A549 (cell line): ENCODE measurements around the gene LAMTOR4. TPM values are rescaled to one million over a fixed set of nuclear protein-coding genes. Genes with fewer than 3 reads are reported as not detected.
A peak's percentile ranks its signal among the peaks of the same experiment; 100 is the strongest.
"Not testable (repeated sequence)": the region's sequence is repeated elsewhere in the genome, so short reads cannot be mapped to it uniquely, and the experiment has no call there.

Experiments
- ATAC-seq, 2 experiments: fragments of 200-7000 bp in 1 of 2; fragments of >200 bp in 1 of 2; cut with Nextera tagmentation in 1 of 2; cut with Tn5 transposase in 1 of 2; 3 replicates each; pipeline versions ENCODE4 v1.8.0 to v1.9.1; 2018 to 2020; ENCODE audit warnings: mild to moderate bottlenecking in 1 of 2, moderate library complexity in 1 of 2
- CTCF ChIA-PET: fragments of 300-600 bp; sonication (Branson Sonifier 250); formaldehyde crosslinking; extraction: SDS; loops from one replicate; lab custom pipeline; 2021; ENCODE audit warnings: antibody characterized with exemption, inconsistent platforms; lab: Yijun Ruan, JAX
- POLR2A ChIA-PET: fragments of 350-600 bp; formaldehyde crosslinking; extraction: SDS; loops from one replicate; lab custom pipeline; 2021; ENCODE audit warnings: antibody characterized with exemption, inconsistent platforms; lab: Yijun Ruan, JAX
- DNase-seq, 2 experiments: peaks; one replicate each; pipeline versions ENCODE4 v3.0.0 to v3.0.0-alpha.2; 2011 to 2016; ENCODE audit warnings: low read depth in 1 of 2, low spot score in 1 of 2
- FAIRE-seq: peaks from 2 replicates; lab custom pipeline; 2011; peaks lifted over from hg19 to GRCh38; lab: Jason Lieb, UNC
- H3K27ac ChIP-seq, 2 experiments: fragments of >200 bp; sonication (Bioruptor Twin); formaldehyde crosslinking; 3 replicates each; pipeline ENCODE4 v1.5.1; 2016 to 2017
- H3K4me1 ChIP-seq: fragments of >200 bp; sonication (Bioruptor Twin); formaldehyde crosslinking; 3 replicates; pipeline ENCODE4 v1.6.1; 2016
- H3K4me2 ChIP-seq: fragments of >200 bp; sonication (Bioruptor Twin); formaldehyde crosslinking; 3 replicates; pipeline ENCODE4 v1.6.1; 2016
- H3K4me3 ChIP-seq: fragments of >200 bp; sonication (Bioruptor Twin); formaldehyde crosslinking; 3 replicates; pipeline ENCODE4 v1.5.1; 2016
- H3K9me3 ChIP-seq: fragments of >200 bp; sonication (Bioruptor Twin); formaldehyde crosslinking; 3 replicates; pipeline ENCODE4 v1.6.1; 2016
- EHMT2 ChIP-seq: fragments of 200-600 bp; sonication (generic); IDR thresholded peaks from 2 replicates; pipeline ENCODE4 v1.6.1; 2016; ENCODE audit warnings: antibody characterized with exemption, low read depth, mild to moderate bottlenecking, moderate library complexity
- FOXS1 ChIP-seq: fragments of 250-450 bp; sonication (Bioruptor Pico); IDR thresholded peaks from 2 replicates; pipeline ENCODE4 v1.5.0; 2020; ENCODE audit warnings: mild to moderate bottlenecking, moderate library complexity
- NPAS2 ChIP-seq: fragments of 250-450 bp; sonication (Bioruptor Pico); IDR thresholded peaks from 2 replicates; pipeline ENCODE4 v1.8.0; 2022; ENCODE audit warnings: mild to moderate bottlenecking, moderate library complexity, borderline replicate concordance
- NR3C1 ChIP-seq: fragments of >200 bp; sonication (Bioruptor Twin); formaldehyde crosslinking; IDR thresholded peaks from 3 replicates; pipeline ENCODE4 v1.6.1; 2017
- RARB ChIP-seq: fragments of 250-450 bp; sonication (Bioruptor Pico); IDR thresholded peaks from 2 replicates; pipeline ENCODE4 v1.8.0; 2021; ENCODE audit warnings: mild to moderate bottlenecking, moderate library complexity
- RNF2 ChIP-seq: fragments of 200-600 bp; sonication (generic); IDR thresholded peaks from 2 replicates; pipeline ENCODE4 v1.6.1; 2016; ENCODE audit warnings: low read depth, mild to moderate bottlenecking, antibody characterized with exemption, moderate library complexity, borderline replicate concordance
- SREBF2 ChIP-seq: fragments of 450-650 bp; IDR thresholded peaks from 2 replicates; pipeline ENCODE4 v1.6.1; 2014; ENCODE audit warnings: mild to moderate bottlenecking, moderate library complexity
- USF2 ChIP-seq: fragments of 450-650 bp; IDR thresholded peaks from 2 replicates; pipeline ENCODE4 v1.6.1; 2014; ENCODE audit warnings: antibody characterized with exemption
- ZFP36 ChIP-seq: fragments of 450-650 bp; IDR thresholded peaks from 2 replicates; pipeline ENCODE4 v1.6.1; 2014; ENCODE audit warnings: borderline replicate concordance; ENCODE audit not compliant: partially characterized antibody
- WGBS: methylation state at CpG from one replicate; pipeline ENCODE4 v1.1.6; 2017; ENCODE audit errors: missing lambda C conversion rate; 5-methylcytosine and 5-hydroxymethylcytosine counted together
- polyA plus RNA-seq, 4 experiments: library from polyadenylated mRNA; depleted of rRNA in 3 of 4; stranded (reverse); fragments of >200 nt; fragmentation: RNase III in 1 of 4; extraction: RNeasy Plus Mini Kit Qiagen cat#74134 plus additional on column Dnase treatment in 1 of 4; gene quantifications; 2 replicates in 3 of 4; 3 replicates in 1 of 4; pipeline ENCODE4 v1.2.3, GENCODE V29; 2011 to 2017
- TF ChIP-seq, protein P1 (sequence below): IDR thresholded peaks from 2 replicates; pipeline ENCODE4 v1.6.1; 2012
- TF ChIP-seq, protein P2 (sequence below): IDR thresholded peaks from 2 replicates; pipeline ENCODE4 v1.6.1; 2012

Gene LAMTOR4
- polyA plus RNA-seq, 2 of the 4 experiments (the other 2 are of a cell fraction): 123 to 177 TPM

DNA sequence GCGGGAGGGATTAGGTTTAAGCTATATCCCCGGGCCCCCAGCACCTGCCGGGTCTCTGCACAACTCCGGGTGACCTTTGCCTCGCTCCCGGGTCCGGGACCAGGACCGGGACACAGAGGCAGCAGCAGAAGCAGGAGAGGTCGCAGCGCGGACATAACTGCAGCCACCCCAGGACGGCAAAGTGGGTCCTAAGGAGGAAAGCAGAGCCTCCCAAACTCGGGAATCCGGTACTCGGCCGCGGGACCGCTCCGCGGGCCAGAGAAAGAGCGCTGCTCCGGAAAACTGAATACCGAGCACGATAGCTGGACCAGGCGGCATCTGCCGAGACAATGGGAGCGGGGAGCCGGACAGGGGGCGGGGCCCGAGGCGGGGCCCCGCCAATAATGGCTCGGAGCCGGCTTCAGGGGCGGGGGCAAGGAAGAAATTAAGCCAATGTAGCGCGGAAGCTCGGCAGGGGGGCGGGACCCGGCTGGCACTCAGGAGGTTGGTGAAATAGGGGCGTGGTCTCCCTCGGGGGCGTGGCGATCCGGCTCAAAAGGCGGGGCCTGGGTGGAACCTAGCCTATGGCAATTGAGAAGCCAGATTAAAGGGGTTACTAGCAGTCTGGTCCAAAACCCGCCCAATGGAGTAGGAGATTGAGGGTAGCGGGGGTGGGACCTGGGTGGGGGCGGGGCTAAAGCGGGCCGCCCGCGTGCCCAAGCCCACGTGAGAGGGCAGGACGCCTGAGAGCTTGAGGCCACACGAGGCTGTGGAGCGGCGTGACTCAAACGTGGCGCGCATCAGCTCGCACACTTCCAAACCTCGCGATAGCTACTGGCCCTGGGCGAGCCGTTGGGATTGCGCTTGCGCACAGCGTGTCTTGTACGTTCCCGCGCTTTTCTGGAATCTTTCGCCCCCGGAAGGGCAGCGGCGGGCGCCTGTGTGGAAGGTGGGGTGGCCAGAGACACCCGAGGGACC is 28.6 kb downstream of the LAMTOR4 start, which contains the start of the genes GPC2 and STAG3 (continued):
- TF ChIP-seq NPAS2: peak; percentile 45; the same call in 1 of the 2 replicates
- no peak for TF ChIP-seq RARB
- TF ChIP-seq USF2: peak; percentile 75
- TF ChIP-seq EHMT2: no peak
- TF ChIP-seq, protein P1, sequence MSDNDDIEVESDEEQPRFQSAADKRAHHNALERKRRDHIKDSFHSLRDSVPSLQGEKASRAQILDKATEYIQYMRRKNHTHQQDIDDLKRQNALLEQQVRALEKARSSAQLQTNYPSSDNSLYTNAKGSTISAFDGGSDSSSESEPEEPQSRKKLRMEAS: peak; percentile 98
- no peak for TF ChIP-seq NR3C1

- POLR2A ChIA-PET, H3K4me1 ChIP-seq, H3K9me3 ChIP-seq, FAIRE-seq, ATAC-seq, H3K4me2 ChIP-seq, DNase-seq, H3K27ac ChIP-seq, H3K4me3 ChIP-seq: not testable (repeated sequence)
- 77% methylated on average over 3 of the region's 3 CpGs for WGBS
- CTCF ChIA-PET: interaction anchor here (0.9 to 5.7 kb wide), 3 partner anchors 14 to 47 kb away, joined by 3 to 25 read pairs (median 4); no protein-coding TSS in a partner anchor
These were observed 31.4 kb downstream of the LAMTOR4 start for GRCh38 chr7:100180084-100180483.

GRCh38 chr7:100182616-100183015 is 33.9 kb downstream of the LAMTOR4 start:
- H3K4me3 ChIP-seq, ATAC-seq, H3K9me3 ChIP-seq, H3K4me2 ChIP-seq, FAIRE-seq, DNase-seq, H3K4me1 ChIP-seq, H3K27ac ChIP-seq, POLR2A ChIA-PET: not testable (repeated sequence)
- WGBS: 72% methylated on average over 6 of the region's 6 CpGs
- CTCF ChIA-PET: interaction anchor here (0.7 to 3.4 kb wide), 3 partner anchors 24 to 49 kb away, joined by 3 to 12 read pairs (median 3); partner anchors contain the start of gene TRAPPC14

GRCh38 chr7:100183090-100183489 is 34.4 kb downstream of the LAMTOR4 start:
- WGBS: 72% methylated on average over 6 of the region's 6 CpGs
- CTCF ChIA-PET: interaction anchor here (0.7 to 3.4 kb wide), 2 partner anchors 27 to 50 kb away, joined by 3 to 12 read pairs; no protein-coding TSS in a partner anchor
- H3K27ac ChIP-seq, FAIRE-seq, H3K4me3 ChIP-seq, H3K4me1 ChIP-seq, DNase-seq, H3K4me2 ChIP-seq, POLR2A ChIA-PET, H3K9me3 ChIP-seq, ATAC-seq: not testable (repeated sequence)

GRCh38 chr7:100185726-100186125 is 37.0 kb downstream of the LAMTOR4 start:
- no peak overlapping the region for H3K4me3 ChIP-seq
- no peaks in the 10 kb centered on the region for H3K9me3 ChIP-seq
- POLR2A ChIA-PET: no interaction called here
- ATAC-seq (no peak), FAIRE-seq (no peak), DNase-seq (no peak)
- H3K4me2 ChIP-seq: no peak overlapping the region
- CTCF ChIA-PET: interaction anchor here (0.8 to 3.4 kb wide), 3 partner anchors 9 to 53 kb away, joined by 3 to 12 read pairs (median 4); no protein-coding TSS in a partner anchor
- no peak overlapping the region for H3K27ac ChIP-seq
- TF ChIP-seq, protein P2, sequence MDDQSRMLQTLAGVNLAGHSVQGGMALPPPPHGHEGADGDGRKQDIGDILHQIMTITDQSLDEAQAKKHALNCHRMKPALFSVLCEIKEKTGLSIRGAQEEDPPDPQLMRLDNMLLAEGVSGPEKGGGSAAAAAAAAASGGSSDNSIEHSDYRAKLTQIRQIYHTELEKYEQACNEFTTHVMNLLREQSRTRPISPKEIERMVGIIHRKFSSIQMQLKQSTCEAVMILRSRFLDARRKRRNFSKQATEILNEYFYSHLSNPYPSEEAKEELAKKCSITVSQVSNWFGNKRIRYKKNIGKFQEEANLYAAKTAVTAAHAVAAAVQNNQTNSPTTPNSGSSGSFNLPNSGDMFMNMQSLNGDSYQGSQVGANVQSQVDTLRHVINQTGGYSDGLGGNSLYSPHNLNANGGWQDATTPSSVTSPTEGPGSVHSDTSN: no peak
- TF ChIP-seq ZFP36: no peak
- TF ChIP-seq RNF2: no peak
- no peak for TF ChIP-seq FOXS1 (CRISPR knock-in tag)
- TF ChIP-seq SREBF2: no peak
- WGBS: 86% methylated on average over 2 of the region's 2 CpGs
- peaks cover 4% of the 10 kb centered on the region; the same call in 2 of the 3 replicates for H3K4me1 ChIP-seq
